Loucy (cell line): Measurements from ENCODE around the gene FXYD2.

ENCODE experiments used
- CTCF ChIP-seq: fragments of 200-600 bp; sonication (generic); conservative IDR thresholded peaks from 2 replicates; pipeline ENCODE4 v1.5.1; 2014; ENCODE audit warnings: mild to moderate bottlenecking, antibody characterized with exemption, low read length
- EZH2phosphoT487 ChIP-seq: fragments of 200-600 bp; IDR thresholded peaks from 2 replicates; pipeline ENCODE4 v1.6.1; 2018; ENCODE audit warnings: antibody characterized with exemption, mild to moderate bottlenecking, moderate library complexity, borderline replicate concordance

GRCh38 chr11:117826832-117827231, 2.3 kb upstream of the FXYD2 start:
- TF ChIP-seq CTCF: no peak
- no peak for TF ChIP-seq EZH2phosphoT487
